Effector memory CD8-positive, alpha-beta T cell (primary cell): ENCODE results near the gene CFAP53.

Experiments
- ATAC-seq: fragments of 150-1000 bp; cut with Tn5 transposase; replicated peaks from 2 replicates; pipeline ENCODE4 v1.10.0; 2021; ENCODE audit warnings: mild to moderate bottlenecking, moderate library complexity
- DNase-seq, 3 experiments: peaks; one replicate each; pipeline ENCODE4 v3.0.0; 2021
- H3K27ac Mint-ChIP-seq, 2 donors: one replicate each; pipeline ENCODE4 v1.8.0; 2022; ENCODE audit warnings: mild to moderate bottlenecking in 2 of 2, mixed read lengths in 2 of 2, moderate library complexity in 2 of 2
- H3K27me3 Mint-ChIP-seq, 2 donors: one replicate each; pipeline ENCODE4 v1.8.0; 2022; ENCODE audit warnings: mixed read lengths in 2 of 2
- H3K36me3 Mint-ChIP-seq: one replicate; pipeline ENCODE4 v1.8.0; 2022; ENCODE audit warnings: mild to moderate bottlenecking, moderate library complexity, mixed read lengths; ENCODE audit not compliant: insufficient read depth
- H3K4me1 Mint-ChIP-seq, 2 donors: one replicate each; pipeline ENCODE4 v1.8.0; 2022; ENCODE audit warnings: low read depth in 2 of 2, mixed read lengths in 2 of 2
- H3K4me3 Mint-ChIP-seq, 2 donors: one replicate each; pipeline ENCODE4 v1.8.0; 2022; ENCODE audit warnings: mild to moderate bottlenecking in 2 of 2, mixed read lengths in 2 of 2, moderate library complexity in 2 of 2
- H3K9me3 Mint-ChIP-seq, 2 donors: one replicate each; pipeline ENCODE4 v1.8.0; 2022; ENCODE audit warnings: mixed read lengths in 2 of 2

Gene CFAP53

DNA sequence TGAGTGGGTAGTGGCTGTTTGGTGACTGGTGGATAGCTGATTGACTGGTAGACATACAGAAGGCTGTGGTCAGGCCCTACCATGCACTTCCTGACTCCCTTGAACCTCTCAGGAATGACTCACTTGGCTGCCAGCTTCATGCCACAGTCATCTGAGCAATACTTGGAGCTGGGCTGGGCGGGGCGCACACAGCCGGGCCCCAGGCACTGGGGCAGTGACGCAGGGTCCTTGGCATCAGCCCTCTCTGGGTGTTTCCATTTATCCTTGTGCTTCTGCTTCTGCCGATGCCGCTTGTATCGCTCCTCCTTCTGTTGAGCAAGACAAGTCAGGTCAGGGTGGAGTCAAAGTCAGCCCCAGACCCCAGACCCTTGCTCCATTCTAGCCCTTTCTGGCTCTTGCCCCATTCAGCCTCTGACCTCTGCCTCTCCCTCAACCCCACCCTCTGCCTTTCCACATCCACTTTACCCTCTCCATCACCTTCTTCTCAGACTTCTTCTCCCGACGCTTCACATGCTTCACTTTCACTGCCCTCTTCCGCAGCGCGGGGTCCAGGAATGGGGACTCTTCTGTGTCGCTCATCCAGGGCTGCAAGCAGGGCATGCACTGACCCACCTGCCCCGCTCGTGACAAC lies 18.1 kb upstream of the CFAP53 start:
- no peaks in the 10 kb centered on the region for H3K27me3 Mint-ChIP-seq
- ATAC-seq (no peak), DNase-seq (no peak)
- H3K4me1 Mint-ChIP-seq, result peaks cover 47 to 48% of the 10 kb centered on the region in 2 donors
- peak overlapping the region in 1 of 2 donors; percentile 11 for H3K27ac Mint-ChIP-seq
- H3K36me3 Mint-ChIP-seq, result peaks cover 53% of the 10 kb centered on the region
- H3K9me3 Mint-ChIP-seq, result no peaks in the 10 kb centered on the region
- peak overlapping the region in 1 of 2 donors; percentile 30 for H3K4me3 Mint-ChIP-seq

DNA sequence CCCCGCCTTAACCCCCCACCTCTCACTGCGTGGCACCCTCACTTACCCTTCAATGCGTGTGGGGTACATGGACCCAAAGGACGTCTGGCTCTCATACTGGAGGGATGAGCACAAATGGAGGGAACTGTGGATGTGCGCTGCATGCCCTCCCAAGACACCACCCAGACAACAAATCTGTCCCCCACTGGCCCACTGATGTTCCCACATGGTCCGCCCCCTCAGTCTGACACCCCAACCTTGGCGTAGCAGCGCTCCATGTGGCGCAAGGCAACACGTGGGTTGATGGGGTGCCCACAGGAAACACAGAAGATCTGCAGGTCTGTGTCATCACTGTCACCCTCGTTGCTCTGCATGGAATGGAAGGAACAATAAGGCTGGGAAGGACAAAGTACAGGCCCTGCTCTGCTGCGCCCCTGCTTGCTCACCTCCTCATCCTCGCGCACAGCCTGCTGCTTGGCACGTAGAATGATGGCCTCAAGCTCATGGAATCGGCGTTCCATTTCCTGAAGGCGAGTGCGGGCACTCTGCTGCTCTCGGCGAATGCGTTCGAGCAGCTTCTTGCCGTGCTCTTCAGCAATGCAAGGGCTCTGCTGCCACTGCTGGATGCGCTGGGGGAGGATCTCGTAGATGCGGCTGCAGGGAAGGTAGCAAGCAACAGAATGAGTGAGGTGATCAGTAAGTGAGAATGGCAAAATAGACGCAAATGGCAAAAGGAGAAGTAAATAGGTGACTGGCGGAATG lies 17.3 kb upstream of the CFAP53 start:
- ATAC-seq (no peak), DNase-seq (no peak)
- peak overlapping the region in 1 of 2 donors; percentile 11 for H3K27ac Mint-ChIP-seq
- H3K36me3 Mint-ChIP-seq, result peaks cover 53% of the 10 kb centered on the region
- no peaks in the 10 kb centered on the region for H3K9me3 Mint-ChIP-seq
- H3K4me1 Mint-ChIP-seq, result peaks cover 52 to 55% of the 10 kb centered on the region in 2 donors
- no peaks in the 10 kb centered on the region for H3K27me3 Mint-ChIP-seq
- peak overlapping the region; percentile 14 to 30 for H3K4me3 Mint-ChIP-seq

GRCh38 chr18:50282521-50283335 lies 16.4 kb upstream of the CFAP53 start:
- Mint-ChIP-seq H3K27ac (peak overlapping the region in 1 of 2 donors; percentile 96), H3K9me3 (no peaks in the 10 kb centered on the region), H3K4me1 (peaks cover 52 to 56% of the 10 kb centered on the region in 2 donors), H3K27me3 (no peaks in the 10 kb centered on the region), H3K4me3 (peak overlapping the region; percentile 30 to 92), H3K36me3 (peaks cover 50% of the 10 kb centered on the region)
- ATAC-seq (no peak), DNase-seq (no peak)

GRCh38 chr18:50281972-50282520 lies 15.8 kb upstream of the CFAP53 start:
- no peak for DNase-seq
- Mint-ChIP-seq H3K27me3 (no peaks in the 10 kb centered on the region), H3K9me3 (no peaks in the 10 kb centered on the region), H3K27ac (peak overlapping the region; percentile 96 to 97), H3K4me1 (peaks cover 47 to 50% of the 10 kb centered on the region in 2 donors), H3K4me3 (peak overlapping the region; percentile 92 to 98), H3K36me3 (peaks cover 47% of the 10 kb centered on the region)
- no peak for ATAC-seq

DNA sequence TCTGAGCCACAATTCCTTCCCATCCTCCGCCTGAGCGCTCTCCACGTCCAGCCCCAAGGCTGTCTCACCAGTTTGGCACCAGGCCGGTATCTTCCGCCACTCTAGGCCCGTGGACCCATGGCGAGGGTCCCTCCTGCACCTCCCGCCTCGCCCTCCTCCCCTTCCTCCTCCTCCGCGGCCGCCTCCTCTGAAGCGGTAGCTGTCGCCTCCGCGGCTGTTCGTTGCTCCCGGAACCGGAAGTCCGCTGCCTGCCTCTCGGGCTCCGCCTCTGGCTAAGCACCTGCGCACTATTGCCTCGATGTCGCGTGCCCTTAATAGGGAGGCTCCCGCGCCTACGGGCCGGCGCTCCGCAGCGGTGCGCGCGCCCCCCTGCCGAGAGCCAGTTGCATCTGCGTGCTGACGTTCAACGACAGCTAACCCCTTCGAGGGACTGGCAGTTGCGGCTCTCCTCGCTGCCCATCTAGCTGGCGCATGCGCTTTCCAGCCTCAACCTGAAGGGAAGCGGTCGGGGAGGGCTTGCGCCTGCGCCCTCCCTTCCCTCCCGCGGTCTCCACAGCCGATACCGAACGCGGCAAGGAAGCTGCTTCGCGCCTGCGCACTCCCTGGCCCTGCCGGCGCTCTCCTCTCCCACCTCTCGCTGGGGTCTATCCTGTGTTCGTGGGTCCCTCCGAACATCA lies 15.1 kb upstream of the CFAP53 start, which contains the start of gene MBD1:
Gene MBD1, minus strand, starts transcription at position 229 of the 677 bp plus-strand sequence. CDS start 1,531 bp downstream, outside the sequence.
- H3K4me1 Mint-ChIP-seq, result peaks cover 43 to 44% of the 10 kb centered on the region in 2 donors
- H3K4me3 Mint-ChIP-seq, result peak within 1 kb of the TSS; percentile 92 to 98
- ATAC-seq (peak; percentile 90), DNase-seq (peak; percentile 94)
- no peaks in the 10 kb centered on the region for H3K9me3 Mint-ChIP-seq
- no peaks in the 10 kb centered on the region for H3K27me3 Mint-ChIP-seq
- H3K27ac Mint-ChIP-seq, result peak within 1 kb of the TSS; percentile 96 to 97
- H3K36me3 Mint-ChIP-seq, result peaks cover 52% of the 10 kb centered on the region

DNA sequence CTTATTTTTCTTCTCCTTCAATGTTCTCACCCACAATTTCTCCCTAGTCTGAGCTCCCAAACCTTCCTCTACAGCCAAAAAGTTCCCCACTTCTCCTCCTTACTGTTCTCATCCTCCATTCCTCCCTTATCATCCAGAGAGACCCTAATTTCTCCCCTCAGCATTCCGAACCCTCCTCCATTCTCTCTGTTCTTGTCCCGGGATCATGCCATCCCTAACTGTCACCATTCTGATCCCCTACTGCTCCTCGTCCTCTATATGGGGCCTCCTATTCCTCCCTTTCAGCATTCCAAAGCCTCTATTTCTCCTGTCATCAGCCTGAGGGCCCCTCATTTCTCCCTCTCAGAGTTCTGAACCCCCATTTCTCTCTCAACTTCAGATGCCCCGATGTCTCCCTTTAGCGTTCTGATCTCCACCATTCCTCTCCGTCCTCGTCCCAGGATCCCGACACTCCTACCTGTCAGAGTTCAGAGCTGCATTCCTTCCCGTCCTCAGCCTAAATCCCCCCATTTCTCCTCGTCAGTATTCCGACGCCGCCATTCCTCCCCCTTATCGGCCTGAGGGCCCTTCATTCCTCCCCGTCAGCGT lies 14.5 kb upstream of the CFAP53 start:
- ATAC-seq, result no peak
- peaks cover 39 to 43% of the 10 kb centered on the region in 2 donors for H3K4me1 Mint-ChIP-seq
- peaks cover 54% of the 10 kb centered on the region for H3K36me3 Mint-ChIP-seq
- H3K27me3 Mint-ChIP-seq, result no peaks in the 10 kb centered on the region
- DNase-seq, result no peak
- peak overlapping the region; percentile 92 to 98 for H3K4me3 Mint-ChIP-seq
- H3K27ac Mint-ChIP-seq, result peak overlapping the region; percentile 96 to 97
- H3K9me3 Mint-ChIP-seq, result no peaks in the 10 kb centered on the region

- Mint-ChIP-seq H3K4me3 (peak overlapping the region; percentile 92 to 98), H3K4me1 (peaks cover 36 to 38% of the 10 kb centered on the region in 2 donors), H3K27ac (peak overlapping the region; percentile 96 to 97), H3K27me3 (no peaks in the 10 kb centered on the region), H3K9me3 (no peaks in the 10 kb centered on the region), H3K36me3 (peaks cover 55% of the 10 kb centered on the region)
- ATAC-seq (no peak), DNase-seq (no peak)
These were observed 13.5 kb upstream of the CFAP53 start for GRCh38 chr18:50279752-50280151.

DNA sequence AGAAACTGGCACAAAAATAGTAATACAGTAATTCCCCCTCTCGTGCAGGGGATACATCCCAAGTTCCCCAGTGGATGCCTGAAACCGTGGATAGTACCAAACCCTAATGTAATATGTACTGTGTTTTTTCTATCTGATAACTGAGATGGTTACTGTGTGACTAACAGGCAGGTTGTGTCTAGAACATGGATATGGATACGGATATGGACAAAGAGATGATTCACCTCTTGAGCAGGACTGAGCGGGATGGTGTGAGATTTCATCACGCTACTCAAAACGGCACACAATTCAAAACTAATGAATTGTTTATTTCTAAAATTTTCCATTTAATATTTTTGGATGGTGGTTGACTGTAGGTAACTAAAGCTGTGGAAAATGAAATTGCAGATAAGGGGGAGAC lies 11.6 kb upstream of the CFAP53 start:
- Mint-ChIP-seq H3K27ac (no peak overlapping the region), H3K36me3 (peaks cover 53% of the 10 kb centered on the region), H3K4me1 (peaks cover 30 to 34% of the 10 kb centered on the region in 2 donors), H3K9me3 (no peaks in the 10 kb centered on the region), H3K4me3 (no peak overlapping the region), H3K27me3 (no peaks in the 10 kb centered on the region)
- no peak for DNase-seq
- no peak for ATAC-seq

DNA sequence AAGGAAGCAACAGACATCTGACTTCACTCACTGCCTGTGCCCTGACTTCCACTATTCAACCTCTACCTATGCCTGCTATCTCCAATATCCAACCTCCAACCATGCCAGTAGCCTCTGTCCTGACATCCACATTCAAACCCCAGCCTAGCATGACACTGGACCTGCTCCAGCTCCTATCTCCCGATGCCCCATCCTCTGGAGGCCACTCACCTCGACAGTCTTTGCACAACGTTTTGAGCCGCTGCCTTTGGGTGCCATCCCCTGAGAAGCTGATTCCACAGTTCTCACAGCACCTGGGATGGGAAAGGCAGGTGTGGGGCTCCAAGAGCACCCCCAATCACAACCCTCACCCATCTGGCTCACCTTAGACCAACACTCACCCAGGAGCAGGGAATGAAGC lies 10.2 kb upstream of the CFAP53 start:
- Mint-ChIP-seq H3K9me3 (no peaks in the 10 kb centered on the region), H3K4me3 (no peak overlapping the region), H3K27me3 (no peaks in the 10 kb centered on the region), H3K36me3 (peaks cover 43% of the 10 kb centered on the region), H3K4me1 (peaks cover 27 to 29% of the 10 kb centered on the region in 2 donors), H3K27ac (peak overlapping the region; percentile 25 to 65)
- no peak for ATAC-seq
- no peak for DNase-seq

GRCh38 chr18:50275503-50276036 lies 9.3 kb upstream of the CFAP53 start:
- Mint-ChIP-seq H3K27ac (peak overlapping the region in 1 of 2 donors; percentile 25), H3K4me3 (no peak overlapping the region), H3K4me1 (peaks cover 18 to 21% of the 10 kb centered on the region in 2 donors), H3K36me3 (peaks cover 36% of the 10 kb centered on the region), H3K9me3 (no peaks in the 10 kb centered on the region), H3K27me3 (no peaks in the 10 kb centered on the region)
- ATAC-seq, result no peak
- no peak for DNase-seq

DNA sequence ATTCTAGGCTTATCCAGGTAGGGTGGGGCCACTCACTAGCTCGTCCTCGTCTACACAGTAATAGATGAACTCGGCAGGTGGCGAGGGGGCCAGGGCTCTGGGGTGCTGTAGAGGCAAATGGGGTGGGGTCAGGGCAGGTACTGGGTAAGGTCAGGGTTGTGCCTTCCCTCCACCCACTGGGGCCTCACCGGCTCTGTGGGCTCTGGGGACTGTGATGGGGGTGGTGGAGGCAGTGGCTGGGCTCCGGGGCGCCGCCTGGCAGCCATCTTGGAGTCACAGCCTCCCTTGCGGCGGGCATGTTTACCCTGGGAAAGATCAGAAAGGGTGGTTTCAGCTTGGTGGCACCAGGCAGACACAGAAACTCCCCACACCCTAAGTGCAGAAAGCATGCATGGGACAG lies 8.6 kb upstream of the CFAP53 start:
- ATAC-seq (no peak), DNase-seq (no peak)
- Mint-ChIP-seq H3K9me3 (no peaks in the 10 kb centered on the region), H3K27ac (no peak overlapping the region), H3K4me3 (no peak overlapping the region), H3K27me3 (no peaks in the 10 kb centered on the region), H3K4me1 (peaks cover 12 to 16% of the 10 kb centered on the region in 2 donors), H3K36me3 (peaks cover 41% of the 10 kb centered on the region)

DNA sequence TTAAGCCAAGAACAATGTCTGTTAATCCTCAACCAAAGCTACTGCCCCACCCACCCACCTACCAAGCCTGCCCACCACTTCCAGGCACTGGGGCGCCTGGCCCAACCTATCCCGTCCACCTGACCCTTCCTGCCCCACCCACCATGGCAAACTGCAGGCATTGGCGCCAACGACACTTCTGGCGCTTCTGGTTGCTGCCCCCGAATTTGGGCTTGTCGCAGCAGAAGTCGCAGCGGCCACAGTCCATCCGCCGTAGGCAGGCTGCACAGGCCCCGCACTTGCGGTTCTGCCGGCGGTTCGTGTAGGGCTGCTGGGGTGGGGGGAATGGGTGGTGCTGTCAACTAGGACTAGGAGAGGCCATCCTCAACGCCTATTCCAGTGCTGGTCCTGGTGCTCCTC lies 7.7 kb upstream of the CFAP53 start:
- Mint-ChIP-seq H3K9me3 (no peaks in the 10 kb centered on the region), H3K36me3 (peaks cover 44% of the 10 kb centered on the region), H3K4me3 (no peak overlapping the region), H3K4me1 (peaks cover 4 to 11% of the 10 kb centered on the region in 2 donors), H3K27ac (no peak overlapping the region), H3K27me3 (no peaks in the 10 kb centered on the region)
- no peak for DNase-seq
- ATAC-seq, result no peak
